Suprapubic skin (tissue), 3 donors: ENCODE measurements around the gene HIVEP3.

Experiments used
- CTCF ChIP-seq, 2 donors: fragments of 200-600 bp in 1 of 2; fragments of 450-650 bp in 1 of 2; sonication (generic) in 1 of 2; IDR thresholded peaks; one replicate each; pipeline ENCODE4 v1.5.1; 2016 to 2019; ENCODE audit warnings: antibody characterized with exemption in 2 of 2, mild to moderate bottlenecking in 1 of 2, moderate library complexity in 1 of 2
- POLR2AphosphoS5 ChIP-seq, 3 donors: sonication (generic); formaldehyde crosslinking; IDR thresholded peaks; one replicate each; pipeline ENCODE4 v1.6.1; 2017; ENCODE audit warnings: antibody characterized with exemption in 3 of 3

GRCh38 chr1:41742219-41742618 lies 176.5 kb downstream of the HIVEP3 start:
- TF ChIP-seq CTCF (IDR thresholded peaks at IDR 0.05): no peak
- TF ChIP-seq POLR2AphosphoS5 (IDR thresholded peaks at IDR 0.05): no peak
